Mesothelial cell of epicardium (in vitro differentiated cells): ENCODE measurements around the gene GADD45G. TPM values are rescaled to one million over a fixed set of nuclear protein-coding genes. Genes with fewer than 3 reads are reported as not detected.
A peak's percentile ranks its signal among the peaks of the same experiment; 100 is the strongest.

ENCODE experiments used
- DNase-seq, 2 experiments: peaks; one replicate each; pipeline ENCODE4 v3.0.0; 2021; ENCODE audit warnings: low spot score in 2 of 2; ENCODE audit not compliant: unreplicated experiment in 2 of 2
- H3K27ac Mint-ChIP-seq: 2 replicates; pipeline ENCODE4 v1.8.0; 2021; ENCODE audit warnings: mixed read lengths
- H3K27me3 Mint-ChIP-seq: 2 replicates; pipeline ENCODE4 v1.8.0; 2021; ENCODE audit warnings: low read depth, mixed read lengths
- H3K36me3 Mint-ChIP-seq: 2 replicates; pipeline ENCODE4 v1.8.0; 2021; ENCODE audit warnings: mixed read lengths
- H3K4me1 Mint-ChIP-seq: 2 replicates; pipeline ENCODE4 v1.8.0; 2021; ENCODE audit warnings: mixed read lengths
- H3K4me3 Mint-ChIP-seq: 2 replicates; pipeline ENCODE4 v1.8.0; 2021; ENCODE audit warnings: mild to moderate bottlenecking, moderate library complexity, mixed read lengths
- H3K9me3 Mint-ChIP-seq: 2 replicates; pipeline ENCODE4 v1.8.0; 2021; ENCODE audit warnings: mixed read lengths
- CTCF ChIP-seq: fragments of 200-600 bp; sonication (generic); IDR thresholded peaks from one replicate; pipeline ENCODE4 v1.5.0; 2021; ENCODE audit warnings: antibody characterized with exemption; ENCODE audit not compliant: unreplicated experiment
- total RNA-seq: library from RNA; stranded (reverse); gene quantifications from 3 replicates; pipeline ENCODE4 v1.2.1, GENCODE V29; 2021

GADD45G gene
- total RNA-seq, result 1.0 to 2.0 TPM (median 1.8 TPM) in 3 replicates

GRCh38 chr9:89604729-89605464 lies at the start of gene GADD45G:
GADD45G (plus strand) TSS chr9:89605012; CDS start chr9:89605122, 110 bp downstream.
- DNase-seq, result peak; percentile 67 to 79
- Mint-ChIP-seq H3K36me3 (no peaks in the 10 kb centered on the region), H3K27me3 (peaks cover 6% of the 10 kb centered on the region), H3K4me3 (peak within 1 kb of the TSS; percentile 73), H3K27ac (peak within 1 kb of the TSS; percentile 79), H3K9me3 (no peaks in the 10 kb centered on the region), H3K4me1 (peaks cover 30% of the 10 kb centered on the region)
- no peak for TF ChIP-seq CTCF

- Mint-ChIP-seq H3K4me1 (no peaks in the 10 kb centered on the region), H3K9me3 (no peaks in the 10 kb centered on the region), H3K4me3 (no peak overlapping the region), H3K27me3 (peaks cover 26% of the 10 kb centered on the region), H3K36me3 (no peaks in the 10 kb centered on the region), H3K27ac (no peak overlapping the region)
- DNase-seq, result no peak
- TF ChIP-seq CTCF, result no peak
Observed at GRCh38 chr9:89555036-89555415, 49.8 kb upstream of the GADD45G start.

- no peak overlapping the region for H3K27ac Mint-ChIP-seq
- no peaks in the 10 kb centered on the region for H3K36me3 Mint-ChIP-seq
- H3K27me3 Mint-ChIP-seq, result peaks cover 21% of the 10 kb centered on the region
- no peak overlapping the region for H3K4me3 Mint-ChIP-seq
- no peaks in the 10 kb centered on the region for H3K4me1 Mint-ChIP-seq
- TF ChIP-seq CTCF, result no peak
- no peaks in the 10 kb centered on the region for H3K9me3 Mint-ChIP-seq
- no peak for DNase-seq
Observed at GRCh38 chr9:89555451-89556375, 49.1 kb upstream of the GADD45G start.

- H3K4me3 Mint-ChIP-seq, result no peak overlapping the region
- no peak for DNase-seq
- TF ChIP-seq CTCF, result no peak
- no peaks in the 10 kb centered on the region for H3K36me3 Mint-ChIP-seq
- peaks cover 13% of the 10 kb centered on the region for H3K27me3 Mint-ChIP-seq
- H3K4me1 Mint-ChIP-seq, result peaks cover under 1% of the 10 kb centered on the region
- no peaks in the 10 kb centered on the region for H3K9me3 Mint-ChIP-seq
- no peak overlapping the region for H3K27ac Mint-ChIP-seq
Observed at GRCh38 chr9:89558196-89558899, 46.5 kb upstream of the GADD45G start.

- no peak for TF ChIP-seq CTCF
- Mint-ChIP-seq H3K4me1 (peaks cover 6% of the 10 kb centered on the region), H3K4me3 (no peak overlapping the region), H3K27ac (no peak overlapping the region), H3K36me3 (no peaks in the 10 kb centered on the region), H3K9me3 (no peaks in the 10 kb centered on the region), H3K27me3 (peaks cover 9% of the 10 kb centered on the region)
- no peak for DNase-seq
Observed at GRCh38 chr9:89558948-89559347, 45.9 kb upstream of the GADD45G start.
